Smooth muscle cell (in vitro differentiated cells): ENCODE data around the gene KL. TPM values are rescaled to one million over a fixed set of nuclear protein-coding genes. Genes with fewer than 3 reads are reported as not detected.
A peak's percentile ranks its signal among the peaks of the same experiment; 100 is the strongest.

Source experiments
- DNase-seq: peaks from one replicate; lab custom pipeline; 2025; ENCODE audit not compliant: unreplicated experiment; lab: John Stamatoyannopoulos, UW
- H2AFZ ChIP-seq: fragments of 200-600 bp; sonication (generic); 2 replicates; pipeline ENCODE4 v1.6.0; 2016; ENCODE audit warnings: antibody characterized with exemption, low read depth, mild to moderate bottlenecking
- H3F3A ChIP-seq: fragments of 200-600 bp; sonication (generic); 2 replicates; pipeline ENCODE4 v1.6.0; 2017; ENCODE audit warnings: antibody characterized with exemption, low read depth
- H3K27ac ChIP-seq: fragments of 200-600 bp; sonication (generic); 2 replicates; pipeline ENCODE4 v1.5.1; 2016; ENCODE audit warnings: low read depth, mild to moderate bottlenecking
- H3K27me3 ChIP-seq: fragments of 200-600 bp; sonication (generic); 2 replicates; pipeline ENCODE4 v1.6.1; 2016; ENCODE audit warnings: low read depth, mild to moderate bottlenecking
- H3K36me3 ChIP-seq: fragments of 200-600 bp; sonication (generic); 2 replicates; pipeline ENCODE4 v1.5.1; 2016; ENCODE audit warnings: low read depth
- H3K4me1 ChIP-seq: fragments of 200-600 bp; sonication (generic); 2 replicates; pipeline ENCODE4 v1.5.1; 2016; ENCODE audit warnings: low read depth
- H3K4me2 ChIP-seq: fragments of 200-600 bp; sonication (generic); 2 replicates; pipeline ENCODE4 v1.6.0; 2016; ENCODE audit warnings: mild to moderate bottlenecking
- H3K4me3 ChIP-seq: fragments of 200-600 bp; sonication (generic); 2 replicates; pipeline ENCODE4 v1.5.1; 2016; ENCODE audit warnings: mild to moderate bottlenecking
- H3K79me2 ChIP-seq: fragments of 200-600 bp; sonication (generic); 2 replicates; pipeline ENCODE4 v1.6.0; 2016; ENCODE audit warnings: low read depth, mild to moderate bottlenecking
- H3K9ac ChIP-seq: fragments of 200-600 bp; sonication (generic); 2 replicates; pipeline ENCODE4 v1.6.0; 2016; ENCODE audit warnings: low read depth
- H3K9me3 ChIP-seq: fragments of 200-600 bp; sonication (generic); replicated peaks from 2 replicates; pipeline ENCODE4 v1.5.1; 2016; ENCODE audit warnings: low read depth
- H4K20me1 ChIP-seq: fragments of 200-600 bp; sonication (generic); 2 replicates; pipeline ENCODE4 v1.6.0; 2016; ENCODE audit warnings: low read depth
- WGBS: methylation state at CpG from one replicate; pipeline ENCODE4 v1.1.7; 2016; ENCODE audit warnings: low lambda C conversion rate; 5-methylcytosine and 5-hydroxymethylcytosine counted together
- polyA plus RNA-seq: library from polyadenylated mRNA; unstranded; fragments of >200 nt; fragmentation: Nextera tagmentation; extraction: Ambion mirVana; gene quantifications from 2 replicates; pipeline ENCODE4 v1.2.1, GENCODE V29; 2016
- total RNA-seq: library from RNA; depleted of rRNA; stranded (reverse); fragments of >200 nt; gene quantifications from 2 replicates; pipeline ENCODE4 v1.2.3, GENCODE V29; 2014
- TF ChIP-seq, protein P1 (sequence below): fragments of 200-600 bp; sonication (generic); IDR thresholded peaks from 2 replicates; pipeline ENCODE4 v1.5.1; 2017; ENCODE audit warnings: borderline replicate concordance, mild to moderate bottlenecking, antibody characterized with exemption; ENCODE audit not compliant: insufficient read depth, poor library complexity, severe bottlenecking

The KL gene
- total and polyA plus RNA-seq, 2 experiments from 2014 or later = 0.49 TPM; not detected in 1

DNA sequence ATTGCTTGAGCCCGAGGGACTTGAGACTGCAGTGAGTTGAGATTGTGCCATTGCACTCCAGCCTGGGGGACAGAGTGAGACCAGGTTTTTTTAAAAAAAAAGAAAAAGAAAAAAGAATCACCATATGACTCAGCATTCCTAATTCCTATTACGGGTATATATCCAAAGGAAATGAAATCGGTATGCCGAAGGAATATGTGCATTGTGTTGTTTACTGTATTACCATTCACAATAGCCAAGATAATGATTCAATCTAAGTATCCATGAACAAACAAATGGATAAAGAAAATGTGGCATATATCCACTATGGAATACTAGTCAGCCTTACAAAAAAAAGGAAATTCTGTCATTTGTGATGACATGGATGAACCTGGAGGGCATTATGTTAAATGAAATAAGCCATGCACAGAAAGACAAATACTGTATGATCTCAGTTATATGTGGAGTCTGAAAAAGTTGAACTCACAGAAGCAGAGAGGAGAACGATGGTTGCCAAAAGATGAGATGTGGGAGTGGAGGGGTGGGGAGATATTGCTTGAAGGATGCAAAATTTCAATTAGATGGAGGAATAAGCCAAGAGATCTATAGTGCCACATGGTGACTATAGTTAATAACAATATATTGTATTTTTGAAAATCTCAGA is 4.3 kb upstream of the KL start:
- Histone ChIP-seq H4K20me1 (no peaks in the 10 kb centered on the region), H3K79me2 (no peaks in the 10 kb centered on the region), H3K4me1 (no peaks in the 10 kb centered on the region), H3F3A (no peaks in the 10 kb centered on the region), H3K4me3 (no peak overlapping the region), H3K9me3 (no peaks in the 10 kb centered on the region), H2AFZ (no peak overlapping the region), H3K9ac (no peak overlapping the region), H3K4me2 (no peak overlapping the region), H3K27me3 (peaks cover 29% of the 10 kb centered on the region), H3K36me3 (no peaks in the 10 kb centered on the region), H3K27ac (no peak overlapping the region)
- 77% methylated on average over 5 of the region's 5 CpGs for WGBS
- TF ChIP-seq, protein P1, sequence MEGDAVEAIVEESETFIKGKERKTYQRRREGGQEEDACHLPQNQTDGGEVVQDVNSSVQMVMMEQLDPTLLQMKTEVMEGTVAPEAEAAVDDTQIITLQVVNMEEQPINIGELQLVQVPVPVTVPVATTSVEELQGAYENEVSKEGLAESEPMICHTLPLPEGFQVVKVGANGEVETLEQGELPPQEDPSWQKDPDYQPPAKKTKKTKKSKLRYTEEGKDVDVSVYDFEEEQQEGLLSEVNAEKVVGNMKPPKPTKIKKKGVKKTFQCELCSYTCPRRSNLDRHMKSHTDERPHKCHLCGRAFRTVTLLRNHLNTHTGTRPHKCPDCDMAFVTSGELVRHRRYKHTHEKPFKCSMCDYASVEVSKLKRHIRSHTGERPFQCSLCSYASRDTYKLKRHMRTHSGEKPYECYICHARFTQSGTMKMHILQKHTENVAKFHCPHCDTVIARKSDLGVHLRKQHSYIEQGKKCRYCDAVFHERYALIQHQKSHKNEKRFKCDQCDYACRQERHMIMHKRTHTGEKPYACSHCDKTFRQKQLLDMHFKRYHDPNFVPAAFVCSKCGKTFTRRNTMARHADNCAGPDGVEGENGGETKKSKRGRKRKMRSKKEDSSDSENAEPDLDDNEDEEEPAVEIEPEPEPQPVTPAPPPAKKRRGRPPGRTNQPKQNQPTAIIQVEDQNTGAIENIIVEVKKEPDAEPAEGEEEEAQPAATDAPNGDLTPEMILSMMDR = no peak
- DNase-seq = no peak

DNA sequence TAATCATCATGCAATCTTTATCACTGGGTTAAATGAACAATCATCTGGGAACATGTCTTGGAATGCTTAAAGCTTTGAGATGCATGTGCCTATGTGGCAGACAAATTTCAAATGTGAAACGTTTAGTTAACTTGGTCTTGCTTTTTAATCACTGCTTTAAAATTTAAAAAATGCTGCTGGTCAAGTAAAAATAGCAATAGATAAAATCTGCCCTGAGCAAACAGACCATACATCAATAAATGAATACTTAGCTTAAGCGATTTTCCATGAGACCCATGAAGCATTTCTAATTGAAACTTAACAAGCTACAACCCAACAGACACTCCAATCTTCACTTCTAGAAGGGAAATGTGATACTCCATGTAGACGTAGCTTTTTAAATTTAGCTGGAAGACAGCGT is 1.9 kb upstream of the KL start:
- Histone ChIP-seq H3K4me1 (no peaks in the 10 kb centered on the region), H3K27me3 (peaks cover 53% of the 10 kb centered on the region), H3K27ac (no peak overlapping the region), H2AFZ (no peak overlapping the region), H3K36me3 (no peaks in the 10 kb centered on the region), H3K4me2 (no peak overlapping the region), H3K4me3 (no peak overlapping the region), H3K79me2 (no peaks in the 10 kb centered on the region), H3K9ac (no peak overlapping the region), H4K20me1 (no peaks in the 10 kb centered on the region), H3K9me3 (no peaks in the 10 kb centered on the region), H3F3A (no peaks in the 10 kb centered on the region)
- WGBS = 58% methylated on average over 4 of the region's 4 CpGs
- TF ChIP-seq, protein P1 = no peak
- no peak for DNase-seq

DNA sequence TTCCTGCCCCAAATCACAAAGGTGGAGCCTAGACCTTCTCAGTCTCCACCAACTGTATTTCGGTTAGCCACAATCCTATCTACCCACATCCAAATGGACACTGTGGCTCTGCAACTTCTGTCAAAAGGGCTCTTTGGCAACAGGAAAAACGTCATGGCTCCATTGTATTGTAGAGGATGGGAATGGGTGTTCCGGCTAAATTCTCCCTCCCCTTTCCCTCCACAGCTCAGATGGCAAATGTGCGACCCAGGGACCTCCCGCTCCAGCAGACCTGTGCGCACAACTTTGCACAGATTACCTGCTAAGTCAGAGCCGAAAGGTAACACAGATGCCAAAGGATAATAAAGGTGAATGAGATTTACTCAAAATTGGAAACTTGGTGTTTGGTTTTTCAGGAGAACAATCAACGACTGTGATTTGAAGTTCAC is 968 bp upstream of the KL start:
- TF ChIP-seq, protein P1 = no peak
- Histone ChIP-seq H3K4me2 (no peak overlapping the region), H3K27ac (no peak overlapping the region), H3F3A (no peaks in the 10 kb centered on the region), H4K20me1 (no peaks in the 10 kb centered on the region), H3K79me2 (no peaks in the 10 kb centered on the region), H3K4me1 (no peaks in the 10 kb centered on the region), H3K36me3 (no peaks in the 10 kb centered on the region), H3K4me3 (no peak overlapping the region), H3K9ac (no peak overlapping the region), H2AFZ (no peak overlapping the region), H3K27me3 (peaks cover 62% of the 10 kb centered on the region), H3K9me3 (no peaks in the 10 kb centered on the region)
- no peak for DNase-seq
- WGBS = 53% methylated on average over 8 of the region's 8 CpGs

DNA sequence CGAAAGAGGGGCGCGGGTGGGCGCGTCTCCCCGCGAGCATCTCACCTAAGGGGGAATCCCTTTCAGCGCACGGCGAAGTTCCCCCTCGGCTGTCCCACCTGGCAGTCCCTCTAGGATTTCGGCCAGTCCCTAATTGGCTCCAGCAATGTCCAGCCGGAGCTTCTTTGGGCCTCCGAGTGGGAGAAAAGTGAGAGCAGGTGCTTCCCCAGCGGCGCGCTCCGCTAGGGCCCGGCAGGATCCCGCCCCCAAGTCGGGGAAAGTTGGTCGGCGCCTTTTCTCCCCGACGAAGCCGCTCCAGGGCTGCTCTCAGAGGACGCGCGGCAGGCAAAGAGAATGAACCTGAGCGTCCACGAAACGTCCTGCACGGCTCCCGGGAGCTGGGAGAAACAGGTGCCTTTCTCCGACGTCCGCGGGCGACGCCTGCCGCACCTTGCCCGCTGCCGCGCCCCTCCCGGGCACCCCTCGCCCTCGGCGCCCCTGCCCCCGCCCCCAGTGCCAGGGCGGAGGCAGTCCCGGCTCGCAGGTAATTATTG is 366 bp upstream of the KL start:
- 10% methylated on average over 38 of the region's 52 CpGs for WGBS
- Histone ChIP-seq H3F3A (no peaks in the 10 kb centered on the region), H3K4me1 (no peaks in the 10 kb centered on the region), H3K27ac (no peak overlapping the region), H3K9ac (no peak overlapping the region), H3K4me3 (peak overlapping the region; percentile 32), H3K4me2 (peak overlapping the region; percentile 76), H4K20me1 (no peaks in the 10 kb centered on the region), H3K9me3 (no peaks in the 10 kb centered on the region), H3K36me3 (no peaks in the 10 kb centered on the region), H2AFZ (no peak overlapping the region), H3K79me2 (no peaks in the 10 kb centered on the region), H3K27me3 (peaks cover 68% of the 10 kb centered on the region)
- DNase-seq = no peak
- TF ChIP-seq, protein P1 = no peak
